ENCODE data around the gene N4BP2L2. TPM values are rescaled to one million over a fixed set of nuclear protein-coding genes. Genes with fewer than 3 reads are reported as not detected.
A peak's percentile ranks its signal among the peaks of the same experiment; 100 is the strongest.
"Not testable (repeated sequence)": the region's sequence is repeated elsewhere in the genome, so short reads cannot be mapped to it uniquely, and the experiment has no call there.

N4BP2L2 gene
- 111 and 147 TPM in 2 replicates for total RNA-seq (2014; rRNA removed)
- 15.9 TPM for polyA plus RNA-seq (2012)

- peak; percentile 99 for DNase-seq (ENCODE audit: low read depth)
Observed at GRCh38 chr13:32538621-32539246, at the start of gene N4BP2L2. N4BP2L2 (minus strand) TSS chr13:32538795; CDS start chr13:32537027, 1,768 bp downstream.

GRCh38 chr13:32587811-32588170 is 49.2 kb upstream of the N4BP2L2 start:
- peak; percentile 19 for DNase-seq (ENCODE audit: low read depth)

GRCh38 chr13:32587011-32587810 is 48.6 kb upstream of the N4BP2L2 start:
- DNase-seq (ENCODE audit: low read depth) = peak; percentile 53

GRCh38 chr13:32586080-32586900 is 47.7 kb upstream of the N4BP2L2 start, which contains the start of gene PDS5B:
PDS5B (plus strand) TSS chr13:32586452; CDS start chr13:32648773, 62,321 bp downstream.
- peak; percentile 92 for DNase-seq (ENCODE audit: low read depth)

GRCh38 chr13:32585550-32586079 is 47.0 kb upstream of the N4BP2L2 start:
- no peak for DNase-seq (ENCODE audit: low read depth)

- no peak for DNase-seq (ENCODE audit: low read depth)
Observed at GRCh38 chr13:32582991-32583390, 44.4 kb upstream of the N4BP2L2 start.

- no peak for DNase-seq (ENCODE audit: low read depth)
Observed at GRCh38 chr13:32582281-32582680, 43.7 kb upstream of the N4BP2L2 start.

GRCh38 chr13:32581177-32581786 is 42.7 kb upstream of the N4BP2L2 start:
- peak; percentile 36 for DNase-seq (ENCODE audit: low read depth)

GRCh38 chr13:32577032-32577431 is 38.4 kb upstream of the N4BP2L2 start:
- no peak for DNase-seq (ENCODE audit: low read depth)

- not testable (repeated sequence) for DNase-seq (ENCODE audit: low read depth)
Observed at GRCh38 chr13:32575687-32576086, 37.1 kb upstream of the N4BP2L2 start.

- not testable (repeated sequence) for DNase-seq (ENCODE audit: low read depth)
Observed at GRCh38 chr13:32560842-32561241, 22.2 kb upstream of the N4BP2L2 start.

- DNase-seq (ENCODE audit: low read depth) = no peak
Observed at GRCh38 chr13:32555613-32556012, 17.0 kb upstream of the N4BP2L2 start.

GRCh38 chr13:32553720-32554119 is 15.1 kb upstream of the N4BP2L2 start:
- DNase-seq (ENCODE audit: low read depth) = no peak

GRCh38 chr13:32549788-32550187 is 11.2 kb upstream of the N4BP2L2 start:
- DNase-seq (ENCODE audit: low read depth) = no peak

GRCh38 chr13:32548837-32549236 is 10.2 kb upstream of the N4BP2L2 start:
- no peak for DNase-seq (ENCODE audit: low read depth)

- no peak for DNase-seq (ENCODE audit: low read depth)
Observed at GRCh38 chr13:32545083-32545482, 6.5 kb upstream of the N4BP2L2 start.

GRCh38 chr13:32542221-32542620 is 3.6 kb upstream of the N4BP2L2 start:
- no peak for DNase-seq (ENCODE audit: low read depth)

- DNase-seq (ENCODE audit: low read depth) = no peak
Observed at GRCh38 chr13:32538143-32538620, 413 bp downstream of the N4BP2L2 start.

- peak; percentile 34 for DNase-seq (ENCODE audit: low read depth)
Observed at GRCh38 chr13:32537580-32538142, 934 bp downstream of the N4BP2L2 start.

GRCh38 chr13:32535748-32536147 is 2.8 kb downstream of the N4BP2L2 start:
- no peak for DNase-seq (ENCODE audit: low read depth)

GRCh38 chr13:32535115-32535514 is 3.5 kb downstream of the N4BP2L2 start:
- peak; percentile 22 for DNase-seq (ENCODE audit: low read depth)
